Measurements from ENCODE around the gene FAM53B. TPM values are rescaled to one million over a fixed set of nuclear protein-coding genes. Genes with fewer than 3 reads are reported as not detected.

Gene FAM53B
- total and polyA plus RNA-seq, 12 donors = 11.6 to 42.9 (median 29.1) TPM

DNA sequence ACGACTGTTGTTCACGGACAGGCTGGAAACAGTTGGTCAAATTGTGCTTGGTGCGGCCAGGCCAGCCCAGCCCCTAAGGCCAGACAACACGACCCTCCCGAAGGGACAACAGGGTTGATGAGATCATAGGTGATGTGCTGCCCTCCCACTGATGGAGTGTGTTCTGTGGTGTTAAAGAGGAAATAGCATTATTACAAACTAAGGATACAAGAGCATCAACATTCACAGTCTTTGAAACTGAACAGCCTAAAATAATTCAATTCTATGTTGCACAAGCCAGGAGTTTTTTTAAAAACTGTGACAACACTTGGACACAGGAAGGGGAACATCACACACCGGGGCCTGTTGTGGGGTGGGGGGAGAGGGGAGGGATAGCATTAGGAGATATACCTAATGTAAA lies 87.6 kb downstream of the FAM53B start:
- Histone ChIP-seq H3K9me3 (no peaks in the 10 kb centered on the region), H3K4me3 (no peak overlapping the region), H3K4me1 (peaks cover 23 to 87% (median 69%) of the 10 kb centered on the region in 9 donors), H3K27ac (no peak overlapping the region), H3K36me3 (peaks cover 0 to 18% (median 0%) of the 10 kb centered on the region in 9 donors), H3K27me3 (no peaks in the 10 kb centered on the region)
- WGBS, 2 donors = 70 to 78% methylated on average over 6 of the region's 6 CpGs
- no peak for ATAC-seq
- TF ChIP-seq, protein P1, sequence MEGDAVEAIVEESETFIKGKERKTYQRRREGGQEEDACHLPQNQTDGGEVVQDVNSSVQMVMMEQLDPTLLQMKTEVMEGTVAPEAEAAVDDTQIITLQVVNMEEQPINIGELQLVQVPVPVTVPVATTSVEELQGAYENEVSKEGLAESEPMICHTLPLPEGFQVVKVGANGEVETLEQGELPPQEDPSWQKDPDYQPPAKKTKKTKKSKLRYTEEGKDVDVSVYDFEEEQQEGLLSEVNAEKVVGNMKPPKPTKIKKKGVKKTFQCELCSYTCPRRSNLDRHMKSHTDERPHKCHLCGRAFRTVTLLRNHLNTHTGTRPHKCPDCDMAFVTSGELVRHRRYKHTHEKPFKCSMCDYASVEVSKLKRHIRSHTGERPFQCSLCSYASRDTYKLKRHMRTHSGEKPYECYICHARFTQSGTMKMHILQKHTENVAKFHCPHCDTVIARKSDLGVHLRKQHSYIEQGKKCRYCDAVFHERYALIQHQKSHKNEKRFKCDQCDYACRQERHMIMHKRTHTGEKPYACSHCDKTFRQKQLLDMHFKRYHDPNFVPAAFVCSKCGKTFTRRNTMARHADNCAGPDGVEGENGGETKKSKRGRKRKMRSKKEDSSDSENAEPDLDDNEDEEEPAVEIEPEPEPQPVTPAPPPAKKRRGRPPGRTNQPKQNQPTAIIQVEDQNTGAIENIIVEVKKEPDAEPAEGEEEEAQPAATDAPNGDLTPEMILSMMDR (IDR thresholded peaks at IDR 0.05) = no peak
- intact Hi-C loops (cut with DNase I) = no loop called here
- DNase-seq = no peak

DNA sequence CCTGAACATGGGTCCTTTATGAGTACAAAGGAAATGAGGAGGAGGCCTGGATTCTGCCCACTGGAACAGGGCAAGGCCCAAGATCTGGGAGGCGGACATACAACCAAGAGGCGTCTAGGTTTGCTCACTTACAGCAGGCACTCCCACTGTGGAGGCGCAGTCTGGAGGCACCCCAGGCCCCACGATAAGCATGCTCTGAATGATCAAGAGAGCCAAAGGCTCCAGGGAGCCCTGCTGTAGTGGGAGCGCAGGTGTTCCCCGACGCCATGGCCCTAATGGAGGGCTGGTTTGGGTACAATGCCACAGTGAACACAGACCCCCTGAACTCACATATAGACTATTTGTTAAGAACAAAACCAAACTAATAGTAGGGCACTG lies 88.1 kb downstream of the FAM53B start:
- TF ChIP-seq, protein P1 (IDR thresholded peaks at IDR 0.05) = no peak
- DNase-seq (no peak), ATAC-seq (no peak)
- Histone ChIP-seq H3K9me3 (no peaks in the 10 kb centered on the region), H3K36me3 (peaks cover 0 to 18% (median 0%) of the 10 kb centered on the region in 9 donors), H3K4me1 (peaks cover 25 to 89% (median 70%) of the 10 kb centered on the region in 9 donors), H3K27me3 (no peaks in the 10 kb centered on the region), H3K27ac (peak overlapping the region in 2 of 10 donors; percentile 8 to 89), H3K4me3 (no peak overlapping the region)
- intact Hi-C loops (cut with DNase I) = no loop called here
- WGBS, 2 donors = 96% methylated on average over 7 of the region's 7 CpGs

DNA sequence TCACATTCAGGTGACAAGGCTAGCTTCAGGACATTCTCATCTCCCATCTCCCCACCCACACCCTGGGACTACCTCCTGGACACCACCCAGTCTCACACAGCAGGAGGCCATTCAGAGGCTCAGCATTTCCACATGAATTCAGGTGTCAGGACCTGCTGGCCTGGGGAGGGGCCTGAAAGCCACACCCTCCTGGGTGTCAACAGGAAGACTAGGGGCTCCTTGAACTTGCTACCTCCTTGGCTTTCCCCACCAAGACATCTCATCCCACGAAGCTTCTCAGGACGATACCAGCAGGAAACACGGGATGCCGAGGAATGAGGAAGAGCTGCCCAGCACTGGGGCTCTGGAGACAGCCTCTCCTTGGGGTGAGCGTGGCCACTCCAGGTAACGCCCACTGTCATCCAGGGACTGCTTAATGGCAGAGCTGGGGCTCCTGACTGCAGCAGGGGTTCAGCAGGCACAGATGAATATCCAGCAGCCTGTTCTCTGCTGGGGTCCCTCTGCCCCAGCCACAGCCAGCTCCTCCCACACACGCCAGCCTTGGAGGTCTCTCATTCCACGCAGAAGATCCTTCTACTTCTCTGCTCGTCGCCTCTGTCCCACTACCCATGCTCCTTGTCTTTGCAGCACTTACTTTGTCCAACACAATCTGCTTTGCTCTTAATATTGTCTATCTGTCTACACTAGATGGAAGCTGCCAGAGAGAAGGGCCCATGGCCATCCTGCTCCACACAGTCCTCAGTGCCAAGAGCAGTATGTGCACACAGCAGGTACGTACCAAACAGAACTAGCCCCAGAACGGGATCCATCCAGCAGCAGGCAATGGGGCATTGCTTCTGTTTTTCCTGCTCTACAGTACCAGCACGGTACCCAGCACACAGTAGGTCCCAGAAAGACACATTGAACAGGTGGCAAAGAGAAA lies 88.7 kb downstream of the FAM53B start:
- intact Hi-C loops (cut with DNase I) = no loop called here
- Histone ChIP-seq H3K36me3 (peaks cover 0 to 18% (median 0%) of the 10 kb centered on the region in 9 donors), H3K27ac (peak overlapping the region in 8 of 10 donors; percentile 62 to 91 (median 80)), H3K9me3 (no peaks in the 10 kb centered on the region), H3K4me1 (peaks cover 30 to 95% (median 72%) of the 10 kb centered on the region in 9 donors), H3K4me3 (no peak overlapping the region), H3K27me3 (no peaks in the 10 kb centered on the region)
- no peak for DNase-seq
- TF ChIP-seq, protein P1 (IDR thresholded peaks at IDR 0.05) = no peak
- WGBS, 2 donors = 80 to 86% methylated on average over 13 of the region's 13 CpGs
- no peak for ATAC-seq

DNA sequence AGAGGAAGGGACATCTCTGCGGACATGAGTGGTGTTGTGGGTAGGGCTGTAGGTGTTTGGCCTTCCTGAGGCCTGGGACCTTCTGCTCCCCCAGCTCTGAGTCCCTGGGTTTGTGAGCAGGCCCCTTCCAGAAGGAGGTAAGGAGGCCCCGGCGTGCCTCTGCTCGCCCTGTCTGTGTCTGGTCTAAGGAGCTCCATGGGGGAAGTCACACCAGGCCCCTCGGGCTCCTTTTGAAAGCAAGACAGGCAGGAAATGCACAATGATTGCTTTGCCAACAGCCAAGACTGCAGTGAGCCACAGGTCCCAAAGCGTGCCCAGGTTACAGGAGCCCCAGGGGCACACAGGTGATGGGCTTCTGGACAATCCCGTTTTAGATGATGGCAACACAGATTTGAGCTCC lies 89.5 kb downstream of the FAM53B start:
- DNase-seq = no peak
- Histone ChIP-seq H3K9me3 (no peaks in the 10 kb centered on the region), H3K27ac (peak overlapping the region; percentile 39 to 91 (median 76)), H3K27me3 (no peaks in the 10 kb centered on the region), H3K4me3 (no peak overlapping the region), H3K36me3 (peaks cover 0 to 18% (median 0%) of the 10 kb centered on the region in 9 donors), H3K4me1 (peaks cover 32 to 95% (median 79%) of the 10 kb centered on the region in 9 donors)
- TF ChIP-seq, protein P1 (IDR thresholded peaks at IDR 0.05) = no peak
- 75 to 82% methylated on average over 7 of the region's 7 CpGs for WGBS, 2 donors
- ATAC-seq = peak in 5 of 8 donors; percentile 2 to 20 (median 12)
- intact Hi-C loops (cut with DNase I) = no loop called here
